Ascending aorta (tissue), 2 donors: Measurements from ENCODE around the gene ALOX15B. TPM values are rescaled to one million over a fixed set of nuclear protein-coding genes. Genes with fewer than 3 reads are reported as not detected.

Experiments used
- DNase-seq, 2 donors: peaks; one replicate each; pipeline ENCODE4 v3.0.0-alpha.2; 2019; ENCODE audit warnings: low spot score in 2 of 2
- H3K27ac ChIP-seq, 2 donors: fragments of 200-600 bp; sonication (generic); one replicate each; pipeline ENCODE4 v1.5.1; 2016 to 2017; ENCODE audit warnings: mild to moderate bottlenecking in 1 of 2
- H3K27me3 ChIP-seq: fragments of 200-600 bp; sonication (generic); one replicate; pipeline ENCODE4 v1.5.1; 2017
- H3K36me3 ChIP-seq, 2 donors: fragments of 200-600 bp; sonication (generic); one replicate each; pipeline ENCODE4 v1.5.1; 2016
- H3K4me1 ChIP-seq, 2 donors: fragments of 200-600 bp; sonication (generic); one replicate each; pipeline ENCODE4 v1.5.1; 2016 to 2017; ENCODE audit warnings: mild to moderate bottlenecking in 1 of 2
- H3K4me3 ChIP-seq, 2 donors: fragments of 200-600 bp; sonication (generic); one replicate each; pipeline ENCODE4 v1.5.1; 2016 to 2017; ENCODE audit warnings: mild to moderate bottlenecking in 1 of 2
- H3K9me3 ChIP-seq, 2 donors: fragments of 200-600 bp; sonication (generic); one replicate each; pipeline ENCODE4 v1.5.1; 2016
- CTCF ChIP-seq, 3 experiments: fragments of 200-600 bp in 2 of 3; fragments of 450-650 bp in 1 of 3; sonication (generic) in 2 of 3; IDR thresholded peaks; one replicate each; pipeline ENCODE4 v1.5.1; 2016 to 2019; ENCODE audit warnings: antibody characterized with exemption in 3 of 3, mild to moderate bottlenecking in 1 of 3, moderate library complexity in 1 of 3
- intact Hi-C: fragments of 100-400 bp; cut with DNase I; formaldehyde crosslinking; loops from one replicate; pipeline ENCODE4 v1.15.1; 2023
- total RNA-seq: library from RNA; depleted of rRNA; stranded (reverse); fragments of >200 nt; gene quantifications from one replicate; pipeline ENCODE4 v1.1.0, GENCODE V29; 2016

Gene ALOX15B
- total RNA-seq, 1 donor from 2014 or later = 2.3 TPM

- Histone ChIP-seq H3K9me3 (no peaks in the 10 kb centered on the region), H3K27ac (no peak overlapping the region), H3K4me3 (peak overlapping the region; percentile 43 to 60), H3K4me1 (peaks cover 0 to 11% of the 10 kb centered on the region in 2 donors), H3K27me3 (no peaks in the 10 kb centered on the region), H3K36me3 (no peaks in the 10 kb centered on the region)
- DNase-seq = peak in 1 of 2 donors; percentile 75
- intact Hi-C loops = loop anchor here (5.0 kb wide), 1 partner anchor 38 kb away; the partner anchor contains the start of gene ALOXE3
- peak; percentile 70 to 94 (median 93) for TF ChIP-seq CTCF (IDR thresholded peaks at IDR 0.05)
These were observed 40.7 kb downstream of the ALOX15B start for GRCh38 chr17:8079291-8080207.

- H3K4me3 ChIP-seq = peak overlapping the region; percentile 43 to 60
- intact Hi-C loops = loop anchor here (5.0 kb wide), 1 partner anchor 37 kb away; the partner anchor contains the start of gene ALOXE3
- H3K27me3 ChIP-seq = no peaks in the 10 kb centered on the region
These were observed 41.4 kb downstream of the ALOX15B start for GRCh38 chr17:8080208-8080798.

GRCh38 chr17:8080799-8081219 is 42.0 kb downstream of the ALOX15B start:
- intact Hi-C loops = loop anchor here (5.0 kb wide), 1 partner anchor 36 kb away; the partner anchor contains the start of gene ALOXE3
- no peaks in the 10 kb centered on the region for H3K27me3 ChIP-seq
- no peak for DNase-seq
- no peak overlapping the region for H3K4me3 ChIP-seq
- H3K4me1 ChIP-seq = peaks cover 0 to 11% of the 10 kb centered on the region in 2 donors
- no peaks in the 10 kb centered on the region for H3K9me3 ChIP-seq
- no peak overlapping the region for H3K27ac ChIP-seq
- H3K36me3 ChIP-seq = no peaks in the 10 kb centered on the region
- TF ChIP-seq CTCF (IDR thresholded peaks at IDR 0.05) = no peak

More at GRCh38 chr17:8080208-8080798, 41.4 kb downstream of the ALOX15B start:
- H3K27ac ChIP-seq = no peak overlapping the region
- H3K9me3 ChIP-seq = no peaks in the 10 kb centered on the region
- H3K36me3 ChIP-seq = no peaks in the 10 kb centered on the region
- H3K4me1 ChIP-seq = peaks cover 0 to 11% of the 10 kb centered on the region in 2 donors
- DNase-seq = no peak
- TF ChIP-seq CTCF (IDR thresholded peaks at IDR 0.05) = peak in 1 of 3 experiments; percentile 7

DNA sequence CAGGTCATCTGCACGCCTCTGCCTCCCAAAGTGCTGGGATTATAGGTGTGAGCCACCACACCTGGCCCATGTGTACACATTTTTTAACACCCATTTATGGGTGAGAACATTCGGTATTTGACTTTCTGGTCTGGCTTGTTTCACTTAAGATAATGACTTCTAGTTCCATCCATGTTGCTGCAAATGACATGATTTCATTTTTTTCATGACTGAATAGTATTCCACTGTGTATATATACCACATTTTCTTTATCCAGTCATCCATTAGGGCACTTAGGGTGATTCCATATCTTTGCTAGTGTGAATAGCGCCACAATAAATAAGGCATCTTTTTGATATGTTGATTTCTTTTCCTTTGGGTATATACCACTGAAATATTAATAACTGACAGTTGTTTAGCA is 43.0 kb downstream of the ALOX15B start:
- H3K4me3 ChIP-seq = no peak overlapping the region
- DNase-seq = no peak
- H3K27me3 ChIP-seq = no peaks in the 10 kb centered on the region
- H3K9me3 ChIP-seq = no peaks in the 10 kb centered on the region
- H3K4me1 ChIP-seq = peaks cover 0 to 11% of the 10 kb centered on the region in 2 donors
- H3K27ac ChIP-seq = no peak overlapping the region
- no peak for TF ChIP-seq CTCF (IDR thresholded peaks at IDR 0.05)
- no peaks in the 10 kb centered on the region for H3K36me3 ChIP-seq
- intact Hi-C loops = loop anchor here (5.0 kb wide), 1 partner anchor 35 kb away; the partner anchor contains the start of gene ALOXE3

- no peaks in the 10 kb centered on the region for H3K36me3 ChIP-seq
- no peak for TF ChIP-seq CTCF (IDR thresholded peaks at IDR 0.05)
- H3K9me3 ChIP-seq = no peaks in the 10 kb centered on the region
- no peaks in the 10 kb centered on the region for H3K27me3 ChIP-seq
- no peak for DNase-seq
- no peak overlapping the region for H3K4me3 ChIP-seq
- no peak overlapping the region for H3K27ac ChIP-seq
- intact Hi-C loops = loop anchor here (5.0 kb wide), 1 partner anchor 35 kb away; the partner anchor contains the start of gene ALOXE3
- H3K4me1 ChIP-seq = peaks cover 0 to 11% of the 10 kb centered on the region in 2 donors
These were observed 43.4 kb downstream of the ALOX15B start for GRCh38 chr17:8082292-8082691.
